ENCODE results near the gene MSLN.
A peak's percentile ranks its signal among the peaks of the same experiment; 100 is the strongest.
"Not testable (repeated sequence)": the region's sequence is repeated elsewhere in the genome, so short reads cannot be mapped to it uniquely, and the experiment has no call there.

Gene MSLN

DNA sequence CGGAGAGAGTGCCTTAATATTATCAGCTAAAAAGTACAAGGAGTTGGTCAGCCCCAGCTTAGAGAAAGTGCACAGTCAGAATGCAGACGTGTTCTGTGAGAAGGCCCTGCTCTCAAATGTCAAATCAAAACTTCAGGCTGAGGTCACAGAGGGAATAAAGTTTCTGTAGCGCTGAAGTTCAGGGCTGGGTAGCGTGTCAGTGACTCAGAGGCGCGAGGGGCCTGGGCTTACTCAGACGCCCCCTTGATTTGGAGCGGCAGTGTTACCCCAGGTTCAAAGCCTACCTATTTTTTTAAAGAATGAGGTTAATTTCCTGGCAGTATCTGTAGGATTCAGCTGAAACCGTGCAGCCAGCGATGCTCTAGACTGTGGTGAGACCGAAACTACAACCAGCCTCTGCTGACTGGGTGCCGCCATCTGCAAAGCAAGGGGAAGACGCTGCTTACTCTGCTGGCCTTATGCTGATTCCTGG, 24.5 kb upstream of the MSLN start:
- no peak for DNase-seq

DNA sequence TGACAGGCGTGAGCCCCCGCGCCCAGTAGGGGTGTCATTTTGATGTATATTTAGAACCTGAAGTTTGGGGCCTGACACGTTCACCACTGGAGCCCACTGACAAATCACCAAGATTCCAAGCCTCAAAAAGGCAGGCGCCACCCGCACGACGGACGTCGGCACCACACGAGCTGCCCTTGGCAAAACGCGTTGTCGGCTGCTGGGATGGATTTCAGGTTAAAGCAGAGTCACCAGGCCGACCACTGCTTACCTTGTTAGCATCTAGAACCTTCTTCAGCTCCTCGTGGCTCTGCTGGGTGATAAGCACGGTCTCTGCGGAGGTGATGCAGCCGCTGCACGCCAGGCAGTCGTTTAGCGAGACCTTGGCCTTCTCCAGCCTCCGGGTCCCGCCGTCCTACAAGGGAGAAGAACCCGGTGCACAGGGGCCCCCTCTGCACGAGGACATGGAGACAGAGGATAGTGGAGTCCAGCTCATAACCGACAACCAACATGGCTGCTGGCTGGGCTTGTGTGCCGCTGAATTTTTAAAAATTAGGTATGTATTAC, 23.5 kb upstream of the MSLN start:
- DNase-seq: no peak

DNA sequence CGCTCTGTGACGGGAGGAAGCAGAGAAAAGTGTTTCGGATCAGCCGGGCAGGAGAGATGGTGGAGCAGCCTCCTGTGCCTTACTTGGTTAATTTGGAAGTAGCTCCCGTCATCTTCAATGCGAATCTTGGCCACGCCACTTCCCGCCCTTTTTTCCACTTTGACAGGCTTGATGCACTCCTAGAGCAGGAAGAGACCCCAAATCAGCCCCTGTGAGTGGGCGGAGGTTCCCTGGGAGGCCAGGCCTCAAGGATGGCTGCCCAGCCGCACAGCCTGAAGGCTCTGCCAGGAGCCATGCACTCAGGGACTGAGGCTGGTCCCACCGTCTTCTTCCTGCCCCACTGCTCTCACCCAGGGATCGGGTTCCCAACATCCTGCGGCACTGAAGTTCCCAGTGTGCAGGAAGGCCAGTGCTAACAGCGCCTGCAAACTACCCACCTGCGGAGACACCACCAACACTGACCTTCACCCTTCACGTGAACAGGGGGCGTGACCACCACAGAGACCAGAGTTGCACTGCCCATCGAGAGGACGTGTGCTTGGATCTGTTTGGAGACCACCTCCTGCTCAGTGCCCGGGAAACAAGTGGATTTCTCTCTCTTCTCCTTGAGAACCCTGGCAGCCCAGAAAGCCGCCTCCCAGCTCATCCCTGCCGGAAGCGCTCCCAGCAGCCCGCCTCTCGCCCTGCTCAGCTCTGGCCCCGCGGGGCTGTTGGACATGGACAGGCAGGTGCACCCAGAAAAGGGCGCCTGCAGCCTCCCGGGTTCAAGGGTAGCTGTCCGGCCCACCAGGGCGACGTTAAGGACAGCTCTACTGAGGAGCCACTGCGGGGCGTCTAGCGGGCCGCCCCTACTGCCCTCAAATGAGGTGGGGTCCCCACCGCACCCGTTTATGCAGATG, 20.7 kb upstream of the MSLN start:
- DNase-seq: no peak

DNA sequence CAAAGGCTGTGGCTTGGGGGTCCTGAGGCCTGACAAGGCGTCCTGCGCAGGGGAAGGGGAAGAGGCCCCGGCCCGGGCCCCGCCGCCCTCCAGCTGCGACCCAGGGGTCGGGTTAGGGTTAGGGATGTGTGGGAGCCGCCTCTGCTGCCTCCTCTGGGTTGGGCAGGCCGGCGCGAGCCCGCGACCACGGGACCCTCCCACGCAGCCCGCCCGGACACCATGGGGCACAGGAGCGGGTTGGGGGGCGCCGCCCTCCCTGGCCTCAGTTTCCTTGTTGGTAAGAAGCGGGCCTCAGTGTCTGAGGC, 20.1 kb upstream of the MSLN start:
- DNase-seq: no peak

DNA sequence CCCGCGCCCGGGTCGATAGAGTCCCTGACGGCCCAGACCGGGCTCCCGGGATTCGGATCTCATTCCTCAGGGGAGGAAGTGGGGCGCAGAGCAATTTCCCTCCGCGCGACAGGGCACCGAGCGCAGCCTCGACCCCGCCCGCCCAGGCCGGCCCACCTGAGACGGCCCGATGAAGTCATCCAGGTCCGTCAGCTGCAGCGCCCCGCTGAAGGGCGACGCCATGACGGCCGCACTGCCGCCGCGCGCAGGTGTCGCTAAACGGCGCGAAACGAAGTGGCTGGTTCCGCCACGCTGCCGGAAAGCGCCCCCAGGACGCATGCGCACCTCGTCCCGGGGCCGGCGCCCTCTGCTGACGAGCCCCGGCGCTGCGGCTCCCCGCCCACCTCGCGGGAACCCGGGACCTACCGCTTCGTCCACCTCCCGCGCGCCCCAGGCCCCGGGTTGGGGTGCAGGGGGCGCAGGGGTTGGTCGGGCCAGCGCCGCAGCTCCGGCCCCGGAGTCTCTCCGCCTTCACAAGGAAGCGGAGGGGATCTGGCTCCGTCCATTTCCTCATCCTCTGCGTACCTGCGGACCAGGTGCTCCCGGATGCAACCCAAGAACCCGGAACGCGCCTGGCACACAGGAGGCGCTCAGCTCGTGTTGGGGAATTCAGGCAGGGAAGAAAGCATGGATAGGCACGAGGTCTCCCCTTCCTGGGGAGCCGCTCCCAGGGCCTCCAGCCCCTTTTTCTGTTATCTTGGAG, 19.6 kb upstream of the MSLN start, which contains the start of gene CIAO3:
Gene CIAO3, minus strand, starts transcription at position 234 of the 742 bp plus-strand sequence. Its CDS starts 12 bp downstream, at position 222.
- peak; percentile 86 for DNase-seq

DNA sequence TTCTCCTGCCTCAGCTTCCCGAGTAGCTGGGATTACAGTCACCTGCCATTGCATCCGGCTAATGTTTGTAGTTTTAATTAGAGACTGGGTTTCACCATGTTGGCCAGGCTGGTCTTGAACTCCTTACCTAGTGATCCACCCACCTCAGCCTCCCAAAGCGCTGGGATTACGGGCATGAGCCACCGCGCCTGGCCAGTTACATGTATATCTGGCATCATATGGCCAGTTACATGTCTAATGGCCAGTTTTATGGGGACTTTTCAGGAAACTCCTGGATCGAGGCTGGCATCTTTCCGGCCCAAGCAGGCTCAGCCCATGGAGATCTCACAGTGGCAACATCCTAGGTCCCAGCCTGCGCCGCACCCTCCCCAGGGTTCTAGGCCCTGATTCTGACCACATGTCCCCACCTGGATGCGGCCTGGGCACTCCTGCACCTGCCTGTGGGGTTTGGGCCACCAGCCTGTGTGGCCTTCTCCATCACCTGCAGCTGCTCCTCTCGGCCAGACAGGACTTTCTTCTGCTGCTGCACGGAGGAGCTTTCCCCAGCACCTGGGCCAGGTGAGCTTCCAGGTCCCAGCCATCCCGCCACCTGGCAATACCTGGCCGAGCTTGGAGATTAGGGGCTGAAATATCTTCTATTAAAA, 18.4 kb upstream of the MSLN start:
- DNase-seq: no peak

DNA sequence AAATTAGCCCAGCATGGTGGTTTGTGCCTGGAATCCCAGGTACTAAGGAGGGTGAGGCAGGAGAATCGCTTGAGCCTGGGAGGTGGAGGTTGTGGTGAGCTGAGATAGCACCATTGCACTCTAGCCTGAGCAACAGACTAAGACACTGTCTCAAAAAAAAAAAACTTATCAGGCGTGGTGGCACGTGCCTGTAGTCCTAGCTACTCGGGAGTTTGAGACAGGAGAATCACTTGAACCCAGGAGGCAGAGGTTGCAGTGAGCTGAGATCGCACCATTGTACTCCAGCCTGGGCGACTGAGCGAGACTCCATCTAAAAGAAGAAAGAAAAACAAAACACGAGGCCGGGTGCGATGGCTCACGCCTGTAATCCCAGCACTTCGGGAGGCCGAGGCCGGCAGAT, 17.6 kb upstream of the MSLN start:
- peak; percentile 59 for DNase-seq

DNA sequence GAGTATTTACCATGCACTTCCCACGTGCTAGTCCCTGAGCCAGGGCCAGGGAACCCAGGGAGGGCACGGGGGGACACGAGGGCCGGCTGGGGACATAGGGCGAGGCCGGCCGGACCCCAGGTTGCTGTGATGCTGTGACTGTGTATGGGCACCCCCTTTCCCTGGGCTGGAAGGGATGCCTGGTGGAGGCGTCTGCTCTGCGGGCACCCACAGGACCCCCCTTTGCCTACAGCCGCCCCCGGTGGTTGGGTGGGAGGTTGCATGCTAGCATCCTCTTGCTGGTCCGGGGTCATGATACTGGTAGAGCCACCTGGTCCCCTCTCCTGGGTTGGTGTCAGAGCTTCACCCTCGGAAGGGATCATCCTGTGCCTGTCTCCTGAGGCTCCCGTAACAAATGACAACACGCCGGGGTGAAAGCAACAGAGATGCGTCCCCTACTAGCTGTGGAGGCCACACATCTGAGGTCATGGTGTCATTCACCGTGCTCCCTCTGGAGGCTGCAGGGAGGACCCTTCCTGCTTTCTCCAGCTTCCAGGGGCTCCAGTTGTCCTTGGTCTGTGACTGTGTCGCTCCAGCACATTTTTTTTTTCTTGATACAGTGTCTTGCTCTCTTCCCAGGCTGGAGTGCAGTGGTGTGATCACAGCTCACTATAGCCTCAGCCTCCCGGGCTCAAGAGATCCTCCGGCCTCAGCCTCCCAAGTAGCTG, 16.6 kb upstream of the MSLN start:
- DNase-seq: no peak

DNA sequence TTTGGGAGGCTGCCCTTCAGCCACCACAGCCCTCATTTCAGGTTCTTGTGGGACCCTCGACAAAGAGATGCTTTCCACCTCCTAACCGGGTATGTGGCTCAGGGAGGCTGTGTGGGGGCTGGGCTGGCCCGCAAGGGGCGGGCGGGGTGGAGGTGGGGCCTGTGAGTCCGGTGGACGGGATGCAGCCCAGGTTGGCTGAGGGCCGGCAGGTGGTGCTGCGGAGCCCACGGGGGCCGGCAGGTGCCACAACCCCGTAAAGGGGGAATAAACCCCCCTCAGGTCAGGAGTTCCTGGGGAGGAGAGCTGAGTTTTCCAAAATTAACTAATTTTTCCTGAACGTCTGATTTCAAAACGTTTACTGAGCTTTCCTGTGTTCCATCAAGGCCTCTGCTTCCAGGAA, 14.8 kb upstream of the MSLN start:
- DNase-seq: no peak

DNA sequence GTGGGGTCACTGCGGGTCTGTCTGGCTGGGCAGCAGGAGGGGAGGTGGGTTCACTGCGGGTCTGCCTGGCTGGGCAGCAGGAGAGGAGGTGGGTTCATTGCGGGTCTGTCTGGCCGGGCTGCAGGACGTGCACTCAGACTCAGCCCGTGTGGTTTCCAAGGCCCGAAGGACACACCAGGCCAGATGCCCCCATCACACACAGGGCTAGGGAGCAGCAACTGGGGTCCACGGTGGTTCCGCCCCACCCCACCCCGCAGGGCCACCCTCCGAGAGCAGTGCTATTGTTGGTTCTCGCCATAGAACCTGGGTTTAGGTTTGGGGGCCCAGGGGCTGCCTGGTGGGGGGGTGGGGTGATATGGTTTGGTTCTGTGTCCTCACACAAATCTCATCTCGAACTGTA, 13.9 kb upstream of the MSLN start:
- DNase-seq: no peak

DNA sequence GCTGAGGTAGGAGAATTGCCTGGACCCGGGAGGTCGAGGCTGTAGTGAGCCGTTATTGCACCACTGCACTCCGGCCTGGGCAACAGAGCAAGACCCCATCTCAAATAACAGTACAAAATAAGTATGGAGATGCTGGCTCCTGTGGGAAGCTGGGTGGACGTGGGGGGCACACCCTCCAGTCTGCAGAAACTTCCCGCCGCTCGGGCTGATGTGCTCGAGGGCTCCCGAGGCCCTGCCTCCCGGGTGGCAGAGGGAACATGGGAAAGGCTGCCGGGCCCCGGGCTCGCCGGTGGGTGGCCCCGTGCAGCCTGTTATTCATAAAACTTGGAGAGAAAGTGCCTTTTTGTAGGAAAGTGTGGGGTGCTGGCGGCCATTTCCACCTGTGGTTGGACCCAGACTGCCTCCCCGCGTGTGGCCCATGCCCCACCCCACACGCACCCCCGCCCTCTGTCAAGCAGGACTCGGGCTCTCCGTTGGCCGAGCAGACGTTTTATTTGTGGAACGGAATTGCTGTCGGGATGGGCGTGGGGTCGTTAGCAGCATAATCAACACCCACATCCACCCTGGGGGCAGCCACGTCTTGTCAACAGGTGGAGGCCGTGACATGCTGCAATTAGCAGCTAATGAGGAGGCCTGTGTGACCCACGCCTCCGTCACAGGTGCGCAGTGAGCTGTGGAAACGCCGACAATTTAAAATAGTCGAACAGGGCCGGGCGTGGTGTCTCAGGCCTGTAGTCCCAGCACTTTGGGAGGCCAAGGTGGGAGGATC, 12.4 kb upstream of the MSLN start:
- DNase-seq: no peak

DNA sequence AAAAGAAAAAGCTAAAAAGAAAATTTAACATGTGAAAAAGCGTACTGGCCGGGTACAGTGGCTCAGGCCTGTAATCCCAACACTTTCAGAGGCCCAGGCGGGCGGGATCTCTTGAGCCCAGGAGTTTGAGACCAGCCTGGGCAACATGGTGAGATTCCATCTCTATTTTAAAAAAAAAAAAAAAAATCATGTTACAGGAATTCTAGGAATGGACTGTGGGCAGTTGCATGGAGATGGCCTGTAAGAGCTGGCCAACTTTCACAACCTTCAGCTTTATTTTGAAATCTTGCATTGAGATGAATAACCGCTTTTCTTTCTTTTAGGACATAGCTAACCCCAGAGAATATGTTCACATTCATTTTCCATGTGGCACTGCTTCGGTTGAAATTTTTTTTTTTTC, 11.5 kb upstream of the MSLN start:
- DNase-seq: no peak

DNA sequence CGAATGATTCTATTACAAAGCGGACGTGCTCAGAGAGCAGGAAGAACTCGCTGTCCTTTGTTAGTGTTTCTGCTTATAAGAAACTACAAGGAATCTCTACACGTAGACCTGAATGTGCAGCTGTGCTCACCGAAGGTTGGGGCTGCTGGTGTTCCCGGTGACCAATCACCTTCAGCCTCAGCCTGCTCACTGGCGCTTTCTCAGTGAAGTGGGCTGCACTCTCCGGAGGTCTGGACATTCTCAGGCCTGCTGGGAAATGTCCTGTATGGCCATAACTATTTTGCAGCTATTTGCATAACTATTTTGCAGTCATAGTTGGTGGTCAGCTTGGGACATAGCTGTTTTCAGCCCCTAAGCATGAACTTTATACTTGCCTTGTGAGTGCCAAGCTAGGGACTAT, 10.0 kb upstream of the MSLN start:
- DNase-seq: no peak

DNA sequence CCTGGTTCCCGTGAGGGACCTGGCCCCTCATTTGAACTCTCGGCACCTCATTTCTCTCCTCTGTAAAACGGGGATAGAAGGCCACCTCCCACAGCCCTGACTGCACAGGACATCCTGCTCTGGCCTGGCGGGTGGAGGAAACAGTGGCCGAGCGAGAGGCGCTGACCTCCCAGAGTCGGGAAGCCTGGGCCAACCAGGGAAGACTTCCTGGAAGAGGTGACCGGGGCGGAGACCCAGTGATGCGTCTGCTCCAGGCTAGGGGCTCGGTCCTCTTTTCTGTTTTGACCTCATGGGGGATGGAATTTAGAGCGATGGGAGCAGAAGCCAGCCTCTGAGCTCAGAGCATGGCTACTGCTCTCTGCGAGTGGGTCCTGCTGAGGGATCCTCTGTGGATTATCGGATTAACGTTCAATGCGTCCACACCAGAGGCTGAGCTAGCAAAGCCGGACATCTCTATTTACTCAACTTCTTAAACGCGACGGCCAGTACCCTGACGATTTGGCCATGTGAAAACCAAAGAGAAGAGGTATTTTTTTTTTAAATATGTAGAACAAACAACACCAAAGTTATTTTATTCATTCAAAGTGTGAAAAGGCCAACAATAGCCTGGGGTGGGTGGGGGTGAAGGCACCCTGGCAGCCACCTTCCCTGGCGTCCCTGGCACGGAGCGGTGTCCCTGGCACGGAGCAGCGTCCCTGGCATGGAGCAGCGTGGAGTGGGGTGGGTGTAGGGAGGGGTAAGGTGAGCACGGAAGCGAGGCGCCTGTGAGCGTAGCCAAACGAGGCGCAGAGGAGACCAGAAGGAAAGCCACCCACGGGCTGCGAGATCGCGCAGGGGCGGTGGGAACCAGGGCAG, 9.2 kb upstream of the MSLN start:
- DNase-seq: no peak

DNA sequence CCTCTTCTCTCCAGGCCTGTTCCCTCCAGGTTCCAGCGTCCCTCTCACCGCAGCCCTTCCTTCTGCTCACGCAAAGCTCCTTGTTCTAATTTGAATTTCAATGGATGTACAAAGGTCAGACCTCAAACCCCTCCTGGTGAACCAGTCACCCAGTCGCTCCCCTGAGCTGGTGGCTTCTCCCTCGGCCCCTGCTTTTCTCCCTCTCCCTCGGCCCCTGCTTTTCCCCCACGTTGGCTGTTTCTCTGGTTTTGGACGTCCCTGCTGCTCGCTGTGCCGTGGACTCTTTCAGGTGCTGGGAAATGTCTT, 8.6 kb upstream of the MSLN start:
- DNase-seq: no peak

DNA sequence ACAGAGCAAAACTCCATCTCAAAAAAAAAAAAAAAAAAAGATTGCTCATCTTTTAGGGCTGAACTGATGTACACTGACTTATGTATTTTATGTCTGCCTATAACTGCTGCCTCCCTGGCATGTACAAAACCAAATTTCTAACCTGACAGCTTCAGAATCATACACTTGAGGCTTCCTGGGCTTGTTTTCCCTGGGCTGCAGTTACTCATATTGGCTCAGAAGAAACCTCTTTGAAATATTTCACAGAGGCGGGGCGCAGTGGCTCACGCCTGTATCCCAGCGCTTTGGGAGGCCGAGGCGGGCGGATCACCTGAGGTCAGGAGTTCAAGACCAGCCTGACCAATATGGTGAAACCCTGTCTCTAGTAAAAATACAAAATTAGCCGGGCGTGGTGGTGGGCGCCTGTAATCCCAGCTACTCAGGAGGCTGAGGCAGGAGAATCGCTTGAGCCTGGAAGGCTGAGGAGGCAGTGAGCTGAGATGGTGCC, 6.4 kb upstream of the MSLN start:
- DNase-seq: not testable (repeated sequence)

DNA sequence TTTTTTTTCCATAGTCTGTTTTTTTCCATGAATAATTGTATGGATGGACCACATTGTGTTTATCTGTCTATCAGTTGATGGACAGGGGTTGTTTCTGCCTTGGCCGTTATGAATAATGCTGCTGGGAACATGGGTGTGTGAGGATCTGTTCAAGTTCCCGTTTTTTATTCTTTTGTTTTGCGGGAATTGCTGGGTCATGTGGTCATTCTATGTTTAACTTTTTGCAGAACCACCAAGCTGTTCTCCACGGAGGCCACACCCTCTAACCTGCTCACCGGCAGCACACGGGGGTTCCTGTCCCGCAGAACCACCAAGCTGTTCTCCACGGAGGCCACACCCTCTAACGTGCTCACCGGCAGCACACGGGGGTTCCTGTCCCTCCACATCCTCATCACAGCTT, 5.9 kb upstream of the MSLN start:
- DNase-seq: no peak

DNA sequence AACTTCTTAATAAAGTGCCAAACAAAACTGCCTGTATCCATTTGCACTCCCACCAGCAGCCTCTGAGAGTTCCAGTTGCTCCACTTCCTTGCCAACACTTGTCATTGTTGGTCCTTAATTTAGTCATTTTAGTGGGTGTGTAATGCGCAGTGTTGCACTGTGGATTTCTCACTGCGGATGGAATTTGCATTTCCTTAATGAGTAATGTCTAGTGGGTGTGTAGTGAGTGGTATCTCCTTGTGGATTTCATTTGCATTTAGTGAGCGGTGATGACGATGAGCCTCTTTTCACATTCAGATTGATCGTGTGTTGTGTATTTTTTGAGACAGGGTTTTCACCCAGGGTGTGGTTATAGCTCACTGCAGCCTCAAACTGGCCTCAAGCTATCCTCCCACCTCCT, 4.1 kb upstream of the MSLN start:
- DNase-seq: no peak

DNA sequence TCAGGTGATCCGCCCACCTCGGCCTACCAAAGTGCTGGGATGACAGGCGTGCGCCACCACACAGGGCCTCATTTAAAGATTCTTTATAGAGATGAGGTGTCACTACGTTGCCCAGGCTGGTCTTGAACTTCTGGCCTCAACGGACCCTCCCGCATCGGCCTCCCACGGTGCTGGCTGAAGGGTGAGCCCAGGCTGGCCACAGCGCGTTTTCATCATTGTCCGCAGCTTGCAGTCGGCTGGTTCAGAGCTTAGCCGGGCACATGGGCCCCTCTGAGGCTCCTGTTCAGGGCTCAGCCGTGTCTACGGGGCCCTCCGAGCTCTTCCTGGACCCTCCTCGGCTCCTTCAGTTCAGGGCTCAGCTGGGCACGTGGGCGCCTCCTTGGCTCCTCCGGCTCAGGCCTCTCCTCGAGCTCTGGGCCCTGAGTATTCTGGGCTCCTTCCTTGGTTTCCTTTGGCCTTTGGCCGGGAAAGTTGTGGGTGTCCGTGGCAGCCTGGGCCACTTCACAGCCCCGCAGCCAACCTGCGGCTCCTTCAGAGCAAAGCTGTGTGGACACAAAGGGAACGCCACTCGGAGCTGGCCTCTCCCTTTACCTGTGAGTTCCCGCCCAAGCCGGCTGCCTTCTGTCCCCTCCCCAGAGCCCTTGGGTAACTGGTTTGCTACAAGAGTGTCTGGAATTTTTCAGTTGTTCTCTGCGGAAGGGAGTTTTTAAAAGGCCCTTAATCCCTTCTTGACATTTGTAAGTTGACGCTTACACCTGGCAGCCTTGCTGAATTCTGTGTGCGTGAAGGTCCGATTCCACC, 1.2 kb upstream of the MSLN start:
- no peak for DNase-seq

DNA sequence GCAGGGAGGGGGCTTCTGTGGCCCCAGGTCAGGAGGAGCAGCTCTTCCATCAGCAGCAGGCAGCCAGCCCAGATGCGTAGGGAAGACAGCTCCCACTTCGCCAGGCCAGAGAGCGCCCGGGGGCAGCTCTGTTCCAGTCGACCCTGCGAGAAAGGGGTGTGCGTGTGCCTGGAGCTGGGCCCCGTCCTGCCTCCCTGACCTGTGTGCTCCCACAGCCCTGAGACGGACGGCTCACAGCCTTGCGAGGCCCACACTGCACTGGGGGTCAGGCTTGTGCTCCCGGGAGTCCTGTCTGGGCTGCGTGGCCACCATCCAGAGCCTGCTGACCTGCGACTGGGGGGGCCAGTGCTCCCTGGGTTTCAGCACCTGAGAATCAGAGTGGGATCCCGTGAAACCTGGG, 469 bp upstream of the MSLN start:
- DNase-seq: no peak
